GM23338 (cell line): ENCODE results near the gene KCTD2. TPM values are rescaled to one million over a fixed set of nuclear protein-coding genes. Genes with fewer than 3 reads are reported as not detected.

Experiments
- ATAC-seq: fragments of 200-7000 bp; cut with Tn5 transposase; 3 replicates; pipeline ENCODE4 v1.9.1; 2020
- DNase-seq: peaks from one replicate; pipeline ENCODE4 v3.0.0-alpha.2; 2015; ENCODE audit warnings: low spot score
- H2AFZ ChIP-seq: fragments of 200-600 bp; sonication (generic); 2 replicates; pipeline ENCODE4 v1.8.0; 2016; ENCODE audit warnings: antibody characterized with exemption, mild to moderate bottlenecking, moderate library complexity
- H3F3A ChIP-seq: fragments of 200-600 bp; sonication (generic); replicated peaks from 2 replicates; pipeline ENCODE4 v1.8.0; 2017; ENCODE audit warnings: antibody characterized with exemption, mixed run types, low read depth
- H3K27ac ChIP-seq: fragments of 200-600 bp; sonication (generic); 2 replicates; pipeline ENCODE4 v1.6.1; 2016; ENCODE audit warnings: low read depth
- H3K27me3 ChIP-seq: fragments of 200-600 bp; sonication (generic); 2 replicates; pipeline ENCODE4 v1.8.0; 2016; ENCODE audit warnings: mild to moderate bottlenecking, mixed run types, moderate library complexity; ENCODE audit not compliant: insufficient read depth
- H3K36me3 ChIP-seq: fragments of 200-600 bp; sonication (generic); 2 replicates; pipeline ENCODE4 v1.8.0; 2016; ENCODE audit warnings: mild to moderate bottlenecking; ENCODE audit not compliant: insufficient read depth
- H3K4me1 ChIP-seq: fragments of 200-600 bp; sonication (generic); 2 replicates; pipeline ENCODE4 v1.8.0; 2016; ENCODE audit warnings: mild to moderate bottlenecking, moderate library complexity; ENCODE audit not compliant: insufficient read depth
- H3K4me2 ChIP-seq: fragments of 200-600 bp; sonication (generic); 2 replicates; pipeline ENCODE4 v1.7.1; 2017; ENCODE audit warnings: mixed run types
- H3K4me3 ChIP-seq: fragments of 200-600 bp; sonication (generic); 2 replicates; pipeline ENCODE4 v1.6.1; 2016; ENCODE audit warnings: mixed run types
- H3K79me2 ChIP-seq: fragments of 200-600 bp; sonication (generic); replicated peaks from 2 replicates; pipeline ENCODE4 v1.8.0; 2017; ENCODE audit warnings: mild to moderate bottlenecking; ENCODE audit not compliant: insufficient read depth
- H3K9me2 ChIP-seq: fragments of 200-600 bp; sonication (generic); 2 replicates; pipeline ENCODE4 v1.8.0; 2017; ENCODE audit not compliant: insufficient read depth
- H4K20me1 ChIP-seq: fragments of 200-600 bp; sonication (generic); replicated peaks from 2 replicates; pipeline ENCODE4 v1.8.0; 2017; ENCODE audit warnings: mild to moderate bottlenecking; ENCODE audit not compliant: insufficient read depth
- H3K27ac Mint-ChIP-seq: 2 replicates; pipeline ENCODE4 v1.8.0; 2020; ENCODE audit warnings: inconsistent platforms, mild to moderate bottlenecking, moderate library complexity, mixed read lengths
- H3K27me3 Mint-ChIP-seq: 3 replicates; pipeline ENCODE4 v1.8.0; 2022; ENCODE audit warnings: low read depth, mild to moderate bottlenecking, moderate library complexity, mixed read lengths, inconsistent platforms; ENCODE audit not compliant: insufficient read depth, poor library complexity
- H3K36me3 Mint-ChIP-seq: 3 replicates; pipeline ENCODE4 v1.8.0; 2021; ENCODE audit warnings: low read depth, mild to moderate bottlenecking, inconsistent platforms, moderate library complexity, mixed read lengths
- H3K4me1 Mint-ChIP-seq: 3 replicates; pipeline ENCODE4 v1.8.0; 2020; ENCODE audit warnings: mild to moderate bottlenecking, inconsistent platforms, mixed read lengths
- H3K4me3 Mint-ChIP-seq: 3 replicates; pipeline ENCODE4 v1.8.0; 2021; ENCODE audit warnings: moderate library complexity, mild to moderate bottlenecking, inconsistent platforms, mixed read lengths
- H3K9me3 Mint-ChIP-seq: 3 replicates; pipeline ENCODE4 v1.8.0; 2020; ENCODE audit warnings: moderate library complexity, mild to moderate bottlenecking, inconsistent platforms, mixed read lengths
- CTCF ChIP-seq, 2 experiments: fragments of 200-600 bp in 1 of 2; sonication (generic) in 1 of 2; conservative IDR thresholded peaks; 2 replicates each; pipeline versions ENCODE4 v1.5.1 to v1.6.1; 2016 to 2017; ENCODE audit warnings: antibody characterized with exemption in 2 of 2, low read depth in 2 of 2, mild to moderate bottlenecking in 2 of 2, moderate library complexity in 1 of 2
- EZH2 ChIP-seq: fragments of 200-600 bp; sonication (generic); IDR thresholded peaks from one replicate; pipeline ENCODE4 v1.8.0; 2017; ENCODE audit warnings: antibody characterized with exemption, mild to moderate bottlenecking, low read depth; ENCODE audit not compliant: unreplicated experiment
- EZH2phosphoT487 ChIP-seq: fragments of 200-600 bp; sonication (generic); IDR thresholded peaks from one replicate; pipeline ENCODE4 v1.8.1; 2018; ENCODE audit warnings: antibody characterized with exemption; ENCODE audit not compliant: unreplicated experiment
- POLR2AphosphoS5 ChIP-seq: IDR thresholded peaks from 2 replicates; pipeline ENCODE4 v1.6.1; 2016; ENCODE audit warnings: antibody characterized with exemption, low read depth
- STAT1 ChIP-seq: IDR thresholded peaks from one replicate; pipeline ENCODE4 v1.6.1; 2016; ENCODE audit warnings: antibody characterized with exemption; ENCODE audit not compliant: unreplicated experiment
- ZNF114 ChIP-seq: fragments of 250-450 bp; sonication (Bioruptor Pico); IDR thresholded peaks from 2 replicates; pipeline ENCODE4 v1.5.0; 2020; ENCODE audit warnings: mild to moderate bottlenecking, moderate library complexity
- polyA plus RNA-seq: library from polyadenylated mRNA; unstranded; fragments of >200 nt; fragmentation: Nextera tagmentation; extraction: Ambion mirVana; gene quantifications from 2 replicates; pipeline ENCODE4 v1.2.1, GENCODE V29; 2016
- total RNA-seq: library from RNA; depleted of rRNA; stranded (reverse); fragments of >200 nt; shearing (Covaris generic); gene quantifications from 2 replicates; pipeline ENCODE4 v1.2.3, GENCODE V29; 2014

KCTD2 gene
- total and polyA plus RNA-seq, 2 experiments from 2014 or later, result 7.4 to 30.0 TPM

DNA sequence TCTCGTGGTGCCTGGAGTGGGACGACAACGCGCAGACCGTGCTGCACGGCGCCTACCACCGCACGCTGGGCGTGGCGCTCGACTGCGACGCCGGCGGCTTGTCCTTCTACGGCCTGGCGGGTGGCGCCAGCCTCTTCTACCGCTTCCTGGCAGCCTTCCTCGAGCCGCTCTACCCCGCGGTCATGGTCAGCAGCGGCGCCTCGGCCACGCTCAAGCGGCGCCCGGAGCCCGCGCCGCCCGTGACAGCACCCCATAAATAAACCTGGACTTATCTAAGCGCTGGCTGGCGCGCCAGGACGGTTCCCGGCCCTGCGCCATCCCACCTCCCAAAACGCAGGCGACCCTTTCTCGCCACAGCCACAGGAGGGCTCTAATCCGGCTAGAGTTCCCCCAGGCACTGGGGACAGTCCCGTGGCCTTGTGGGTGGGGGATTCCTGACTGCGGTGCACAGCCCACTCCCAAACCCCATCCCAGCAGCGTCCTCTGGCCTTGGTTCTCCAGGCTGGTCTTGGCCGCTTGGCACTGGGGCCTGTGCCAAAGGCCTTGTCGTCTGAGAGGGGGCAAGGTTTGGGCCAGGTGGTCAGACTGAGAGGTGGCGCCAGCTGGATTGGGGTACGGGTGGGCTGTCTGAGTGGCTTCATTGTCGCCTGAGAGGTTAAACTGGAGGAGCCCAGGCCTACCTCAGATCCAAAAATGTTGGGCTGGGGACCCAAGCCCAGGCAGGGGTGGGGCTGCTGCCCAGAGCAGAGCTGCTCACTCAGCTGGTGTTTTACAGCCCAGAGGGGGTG lies 30.7 kb downstream of the KCTD2 start:
- peak overlapping the region; percentile 99 for H2AFZ ChIP-seq
- Mint-ChIP-seq H3K9me3 (no peaks in the 10 kb centered on the region), H3K36me3 (no peaks in the 10 kb centered on the region), H3K27ac (no peak overlapping the region), H3K4me3 (peak overlapping the region; percentile 63; the same call in 2 of the 3 replicates), H3K4me1 (peaks cover 22% of the 10 kb centered on the region), H3K27me3 (peaks cover 17% of the 10 kb centered on the region)
- DNase-seq (peak; percentile 66), ATAC-seq (peak; percentile 68)
- peak overlapping the region; percentile 63 for H3K4me3 ChIP-seq
- no peaks in the 10 kb centered on the region for H3K27me3 ChIP-seq
- H4K20me1 ChIP-seq, result no peaks in the 10 kb centered on the region
- H3K79me2 ChIP-seq, result no peaks in the 10 kb centered on the region
- H3K4me1 ChIP-seq, result peaks cover 21% of the 10 kb centered on the region
- peak; percentile 3; the same call in 1 of the 2 replicates for TF ChIP-seq POLR2AphosphoS5
- no peak for TF ChIP-seq ZNF114 (CRISPR knock-in tag)
- peak; percentile 25 to 53; a peak in 3 of 4 replicates for TF ChIP-seq CTCF (conservative IDR thresholded peaks at IDR 0.05; ENCODE audit: low read depth in 2 of 2)
- H3F3A ChIP-seq, result peaks cover 14% of the 10 kb centered on the region; the same call in 1 of the 2 replicates
- H3K27ac ChIP-seq, result no peak overlapping the region
- H3K9me2 ChIP-seq, result no peaks in the 10 kb centered on the region
- peak overlapping the region; percentile 92 for H3K4me2 ChIP-seq
- H3K36me3 ChIP-seq, result no peaks in the 10 kb centered on the region

DNA sequence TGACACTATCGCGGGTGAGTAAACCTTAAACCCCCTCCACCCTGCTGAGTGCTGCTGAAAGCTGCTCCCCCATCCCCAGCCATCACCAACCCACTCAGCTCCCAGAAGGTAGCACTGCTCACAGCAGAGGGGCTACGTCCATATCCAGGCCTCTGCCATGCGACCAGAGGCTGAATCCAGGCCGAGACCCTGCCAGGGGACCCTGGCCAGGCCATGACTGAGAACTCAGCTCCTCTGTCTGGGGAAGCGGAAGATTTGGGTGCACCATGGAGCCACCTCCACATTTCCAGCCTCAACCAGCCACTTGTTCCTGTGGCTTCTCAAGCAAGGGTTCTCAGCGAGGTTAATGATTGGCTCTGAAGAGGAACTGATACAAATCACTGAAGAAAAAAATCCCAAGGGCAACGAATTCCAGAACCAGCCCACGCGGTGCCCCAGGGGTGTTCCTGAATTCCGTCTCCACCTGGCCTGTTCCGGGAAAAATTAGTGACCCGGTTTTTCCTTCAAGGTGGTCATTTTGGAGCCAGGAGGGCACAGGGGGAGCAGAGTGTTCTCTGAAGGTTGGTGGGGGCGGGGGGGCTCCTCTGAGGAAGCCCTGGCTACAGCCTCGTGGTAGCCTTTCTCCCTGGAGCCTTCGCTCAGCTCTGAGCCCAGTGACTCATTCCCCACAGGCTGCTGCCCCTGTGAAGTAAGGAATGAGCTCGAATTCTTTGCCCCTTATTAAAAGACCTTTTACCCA lies 31.4 kb downstream of the KCTD2 start:
- Mint-ChIP-seq H3K27ac (no peak overlapping the region), H3K9me3 (no peaks in the 10 kb centered on the region), H3K36me3 (no peaks in the 10 kb centered on the region), H3K27me3 (peaks cover 17% of the 10 kb centered on the region), H3K4me1 (peaks cover 23% of the 10 kb centered on the region), H3K4me3 (peak overlapping the region; percentile 12; the same call in 1 of the 3 replicates)
- ATAC-seq (peak; percentile 2; the same call in 1 of the 3 replicates), DNase-seq (no peak)
- peaks cover 29% of the 10 kb centered on the region for H3K4me1 ChIP-seq
- no peaks in the 10 kb centered on the region for H3K9me2 ChIP-seq
- H3K79me2 ChIP-seq, result no peaks in the 10 kb centered on the region
- no peaks in the 10 kb centered on the region for H4K20me1 ChIP-seq
- peak overlapping the region; percentile 92; the same call in 1 of the 2 replicates for H3K4me2 ChIP-seq
- TF ChIP-seq EZH2phosphoT487 (no peak), CTCF (conservative IDR thresholded peaks at IDR 0.05; ENCODE audit: low read depth in 2 of 2) (no peak), STAT1 (no peak), EZH2 (no peak), POLR2AphosphoS5 (no peak)
- no peaks in the 10 kb centered on the region for H3K36me3 ChIP-seq
- no peak overlapping the region for H3K4me3 ChIP-seq
- H3F3A ChIP-seq, result peaks cover 14% of the 10 kb centered on the region; the same call in 1 of the 2 replicates
- H3K27me3 ChIP-seq, result no peaks in the 10 kb centered on the region
- H3K27ac ChIP-seq, result no peak overlapping the region
- peak overlapping the region; percentile 99 for H2AFZ ChIP-seq
